NCI-H2171 treated with DMSO at 0.1 percent for 48 hours (cell line): ENCODE results near the gene KIF1B.
"Not testable (repeated sequence)": the region's sequence is repeated elsewhere in the genome, so short reads cannot be mapped to it uniquely, and the experiment has no call there.

Experiments
- DNase-seq: peaks from one replicate; lab custom pipeline; 2025; lab: John Stamatoyannopoulos, UW

Gene KIF1B

GRCh38 chr1:10426535-10426848, 216.1 kb downstream of the KIF1B start:
- DNase-seq = not testable (repeated sequence)

DNA sequence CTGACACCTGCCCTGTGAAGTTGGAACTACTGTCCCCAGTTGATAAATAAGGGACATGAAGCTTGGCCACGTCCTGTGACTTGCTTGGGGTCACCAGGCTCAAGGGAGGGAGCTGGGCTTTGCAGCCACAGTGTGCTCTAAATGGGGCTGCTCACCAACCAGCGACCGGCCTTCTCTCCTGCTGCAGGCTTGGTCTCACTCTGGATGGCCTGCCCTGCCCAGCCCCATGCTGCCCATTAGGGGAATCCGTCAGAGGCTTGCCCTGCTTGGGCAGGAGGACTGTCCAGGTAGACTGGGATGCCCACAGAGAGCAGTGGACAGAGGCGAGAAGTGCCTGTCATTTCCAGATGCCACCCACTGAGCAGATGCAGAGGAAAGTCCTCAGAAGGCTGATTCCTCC, 218.6 kb downstream of the KIF1B start:
- no peak for DNase-seq

DNA sequence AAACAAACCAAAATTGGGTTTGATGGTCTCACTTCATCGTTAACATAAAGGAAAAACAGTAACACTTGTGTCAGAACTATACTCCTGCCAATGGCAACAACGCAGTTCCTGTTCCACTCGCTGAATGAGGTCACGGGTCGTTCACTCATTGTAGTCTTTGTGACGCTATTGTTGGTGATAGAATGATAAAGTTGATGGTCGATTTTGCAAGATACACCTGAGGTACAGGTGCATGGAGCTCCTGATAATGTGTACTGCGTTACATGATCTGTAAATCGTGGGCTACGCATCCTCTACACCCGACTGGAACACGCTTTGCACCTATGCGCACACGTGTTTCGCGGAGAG, 219.5 kb downstream of the KIF1B start:
- DNase-seq = no peak

DNA sequence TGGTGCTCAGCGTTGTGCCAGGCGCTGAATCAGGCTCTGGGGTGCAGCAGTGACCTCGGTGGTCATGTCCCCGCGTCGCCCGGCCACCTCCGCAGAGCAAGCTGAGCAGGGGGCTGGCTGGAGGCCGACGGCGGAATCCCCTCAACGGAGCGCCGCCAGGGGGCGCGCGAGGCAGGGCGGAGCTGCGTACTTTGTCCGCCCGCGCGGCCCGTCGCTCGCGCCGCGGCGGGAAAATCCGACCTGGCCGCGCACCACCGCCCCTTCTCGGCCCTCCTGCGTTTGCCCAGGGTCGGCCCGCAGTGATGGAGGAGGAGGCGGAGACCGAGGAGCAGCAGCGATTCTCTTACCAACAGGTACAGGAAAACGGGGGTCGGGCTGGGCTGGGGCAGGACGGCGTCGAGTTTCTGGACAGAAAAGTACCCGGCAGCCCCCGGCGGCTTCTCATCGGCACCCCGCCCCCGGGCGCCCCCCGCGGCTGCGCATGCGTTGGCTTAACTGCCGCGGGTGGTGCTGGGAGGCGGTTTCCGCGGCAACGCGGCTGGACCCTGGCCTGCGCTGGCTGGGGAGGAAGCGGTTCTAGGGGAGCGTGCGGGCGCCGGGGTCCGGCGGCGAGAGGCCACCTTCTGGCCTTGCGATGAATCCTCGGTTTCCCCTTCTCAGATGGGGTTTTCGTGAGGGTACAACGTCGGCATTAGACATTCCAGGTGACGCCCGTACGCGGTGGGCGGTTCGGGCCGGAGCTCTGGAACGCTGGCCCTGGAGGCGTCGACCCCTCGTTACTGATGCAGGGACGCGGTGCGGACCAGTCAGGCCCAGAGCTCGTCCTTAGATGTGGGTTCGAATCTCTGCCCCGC, 220.1 kb downstream of the KIF1B start, which contains the start of gene CENPS:
CENPS (plus strand) TSS at position 218 of the 854 bp plus-strand sequence; CDS start at position 303, 85 bp downstream.
- peak; percentile 81 for DNase-seq
